Stimulated activated CD8-positive, alpha-beta memory T cell treated with anti-CD3 and anti-CD28 coated beads, Interleukin-7, amount 100 ng/mL, for 4 hours (primary cell): Measurements from ENCODE around the gene SIT1.

Experiments
- DNase-seq, 2 donors: peaks; one replicate each; pipeline ENCODE4 v3.0.0-alpha.2; 2020; ENCODE audit warnings: low read depth in 2 of 2

The SIT1 gene

DNA sequence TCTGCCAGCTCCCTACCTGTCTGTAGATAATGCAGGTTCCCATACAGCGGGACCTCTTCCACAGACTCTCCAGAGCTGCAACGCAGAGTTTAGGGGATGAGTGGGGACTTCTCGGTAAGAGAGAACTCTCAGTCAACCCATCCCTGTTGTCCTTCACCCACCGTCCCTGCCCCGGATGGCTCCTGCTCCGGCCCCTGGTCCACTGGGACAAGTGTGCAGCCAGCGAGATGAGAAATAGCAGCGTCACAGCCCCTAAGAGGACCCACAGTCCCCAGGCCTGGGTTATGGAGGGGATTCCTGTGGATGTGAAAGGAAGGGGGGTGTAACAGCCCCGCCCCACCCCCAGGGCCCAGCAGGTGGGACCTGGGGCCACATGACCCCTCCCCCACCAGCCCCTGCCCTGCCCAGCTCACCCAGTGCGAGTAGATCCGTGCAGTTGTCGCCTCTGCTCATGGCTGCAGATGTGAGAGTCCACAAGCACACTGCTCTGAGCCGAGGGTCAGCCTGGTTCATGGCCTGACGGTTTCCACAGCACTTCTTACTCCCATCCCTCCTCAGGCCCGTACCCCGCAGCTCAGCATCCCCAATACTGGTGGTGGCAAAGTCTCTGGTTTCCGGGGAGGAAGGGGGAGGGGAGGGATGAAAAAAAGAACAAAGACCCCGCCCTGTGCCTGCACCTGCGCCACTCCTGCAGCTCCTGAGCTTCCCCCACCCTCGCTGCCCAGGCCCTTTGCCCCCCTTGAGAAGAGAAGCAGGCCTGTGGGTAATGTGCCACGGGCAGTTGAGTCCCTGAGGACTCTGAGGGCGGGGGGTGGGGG, at the start of gene SIT1:
Gene SIT1 (minus strand): TSS at position 591 of the 818 bp plus-strand sequence. CDS start 78 bp downstream, at position 513.
- no peak for DNase-seq

DNA sequence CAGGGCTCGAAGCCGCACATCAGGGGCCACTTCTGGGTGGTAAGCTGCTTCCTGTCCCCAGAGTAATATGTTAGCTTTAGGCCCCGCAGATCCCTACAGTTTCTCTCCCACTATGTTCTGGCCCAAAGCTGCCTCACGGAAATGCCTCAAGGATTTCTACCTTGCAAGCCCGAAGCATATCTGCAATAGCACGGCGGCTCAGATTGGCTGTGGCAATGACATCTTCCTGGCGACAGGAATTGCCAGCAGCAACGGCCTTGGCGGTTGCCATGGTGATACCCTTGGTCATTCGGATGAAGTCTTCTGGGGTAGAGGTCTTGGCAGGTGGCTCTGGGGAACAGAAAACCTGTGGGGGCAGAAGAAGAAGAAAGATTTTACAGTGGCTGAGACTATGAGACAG, 49.3 kb upstream of the SIT1 start:
- DNase-seq = no peak

GRCh38 chr9:35698231-35698630, 47.5 kb upstream of the SIT1 start:
- DNase-seq = no peak

DNA sequence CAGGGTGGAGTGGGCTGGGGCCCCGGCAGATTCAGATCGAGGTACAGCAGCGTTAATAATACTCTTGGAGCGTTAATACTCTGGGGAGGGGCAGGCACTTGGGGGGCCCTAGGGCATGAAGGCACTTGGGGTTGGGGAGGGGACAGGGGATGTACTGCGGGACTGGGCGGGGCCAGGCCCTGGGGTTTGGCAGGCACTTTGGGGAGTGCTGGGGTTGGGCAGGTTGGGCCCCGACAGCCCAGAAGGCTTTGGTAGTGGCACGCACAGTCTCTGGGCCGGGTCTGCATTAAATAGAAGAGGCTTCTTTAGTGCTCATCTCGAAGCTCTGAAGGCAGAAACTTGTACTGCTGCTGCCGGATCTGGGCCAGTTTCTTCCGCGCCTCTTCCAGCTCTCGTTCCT, 46.8 kb upstream of the SIT1 start:
- no peak for DNase-seq

GRCh38 chr9:35696520-35697215, 45.9 kb upstream of the SIT1 start:
- DNase-seq = peak; percentile 19 to 33

DNA sequence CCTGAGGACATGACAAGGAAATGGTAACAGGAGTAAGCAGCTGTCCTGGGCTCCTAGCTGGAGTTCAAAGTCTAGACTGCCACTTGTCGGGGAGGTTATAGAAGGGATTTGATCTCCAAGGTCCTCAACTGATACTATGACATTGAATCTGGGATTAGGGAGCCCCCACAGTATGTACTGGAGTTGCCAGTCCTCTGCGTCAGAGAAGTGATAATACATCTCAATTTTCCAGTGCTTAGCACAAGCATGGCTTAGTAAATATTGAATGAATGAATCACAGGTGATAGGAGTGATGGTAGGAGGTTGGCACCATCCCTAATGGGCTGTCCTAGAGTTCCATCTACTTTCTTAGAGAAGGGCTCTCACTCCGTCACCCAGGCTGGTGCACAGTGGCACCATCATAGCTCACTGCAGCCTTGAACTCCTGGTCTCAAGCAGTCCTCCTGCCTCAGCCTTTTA, 45.2 kb upstream of the SIT1 start:
- no peak for DNase-seq

GRCh38 chr9:35691757-35692301, 41.1 kb upstream of the SIT1 start:
- DNase-seq = no peak

- DNase-seq = no peak
Measured at GRCh38 chr9:35691334-35691650, 40.6 kb upstream of the SIT1 start.

- peak in 1 of 2 donors; percentile 17 for DNase-seq
Measured at GRCh38 chr9:35690614-35691333, 40.0 kb upstream of the SIT1 start.

DNA sequence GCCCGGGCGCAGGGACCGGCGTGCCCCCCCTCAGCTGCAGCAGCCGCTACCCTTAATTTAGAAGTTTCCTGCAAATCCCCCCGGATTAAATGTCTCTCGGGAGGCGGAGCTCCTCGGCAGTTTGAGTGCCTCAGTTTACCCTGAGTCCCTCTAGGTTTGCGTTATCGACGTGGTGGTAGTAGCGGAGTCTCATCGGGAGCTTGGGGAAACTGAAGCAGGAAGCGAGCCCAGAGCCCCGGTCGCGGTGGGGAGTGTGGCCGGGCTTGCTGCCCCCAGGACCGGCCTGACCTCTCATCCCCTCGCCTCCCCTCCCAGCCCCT, 39.5 kb upstream of the SIT1 start:
- DNase-seq = no peak

DNA sequence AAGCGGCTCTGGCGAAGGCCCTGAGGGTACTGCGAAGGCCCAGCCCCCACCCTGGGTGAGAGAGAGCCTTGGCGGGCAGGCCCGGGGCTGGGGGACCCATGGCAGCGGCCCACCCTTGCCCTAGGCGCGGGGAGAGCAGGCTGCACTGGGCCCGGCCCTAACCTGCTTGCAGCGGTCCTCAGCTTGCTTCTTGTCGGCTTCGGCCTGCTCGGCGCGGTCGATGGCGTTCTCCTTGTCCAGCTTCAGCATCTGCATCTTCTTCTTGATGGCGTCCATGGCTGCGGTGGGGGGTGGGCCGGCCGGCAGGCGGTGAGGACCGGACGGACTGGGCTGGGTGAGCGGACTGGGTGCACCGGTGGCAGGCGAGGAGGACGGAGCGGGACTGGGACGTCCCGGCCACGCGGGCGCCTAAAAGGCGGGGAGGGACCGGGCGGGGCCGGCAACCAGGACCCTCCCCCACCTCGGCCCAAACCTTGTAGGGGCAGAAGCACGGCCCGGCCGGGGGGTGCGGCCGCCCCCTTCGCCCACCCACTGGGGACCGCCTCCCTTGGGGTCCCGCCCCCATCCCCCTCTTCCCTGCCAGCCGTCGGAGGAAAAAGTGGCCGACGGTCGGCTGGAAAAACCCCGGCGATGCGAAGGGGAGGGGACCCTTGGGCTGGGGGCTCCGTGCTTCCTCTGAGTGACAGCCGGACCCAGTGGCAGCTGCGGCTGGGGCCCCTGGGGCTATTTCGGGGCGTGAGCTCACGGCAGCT, 39.0 kb upstream of the SIT1 start, which contains the start of gene TPM2:
Gene TPM2 (minus strand): TSS at position 384 of the 752 bp plus-strand sequence. CDS start 108 bp downstream, at position 276.
- DNase-seq = no peak

DNA sequence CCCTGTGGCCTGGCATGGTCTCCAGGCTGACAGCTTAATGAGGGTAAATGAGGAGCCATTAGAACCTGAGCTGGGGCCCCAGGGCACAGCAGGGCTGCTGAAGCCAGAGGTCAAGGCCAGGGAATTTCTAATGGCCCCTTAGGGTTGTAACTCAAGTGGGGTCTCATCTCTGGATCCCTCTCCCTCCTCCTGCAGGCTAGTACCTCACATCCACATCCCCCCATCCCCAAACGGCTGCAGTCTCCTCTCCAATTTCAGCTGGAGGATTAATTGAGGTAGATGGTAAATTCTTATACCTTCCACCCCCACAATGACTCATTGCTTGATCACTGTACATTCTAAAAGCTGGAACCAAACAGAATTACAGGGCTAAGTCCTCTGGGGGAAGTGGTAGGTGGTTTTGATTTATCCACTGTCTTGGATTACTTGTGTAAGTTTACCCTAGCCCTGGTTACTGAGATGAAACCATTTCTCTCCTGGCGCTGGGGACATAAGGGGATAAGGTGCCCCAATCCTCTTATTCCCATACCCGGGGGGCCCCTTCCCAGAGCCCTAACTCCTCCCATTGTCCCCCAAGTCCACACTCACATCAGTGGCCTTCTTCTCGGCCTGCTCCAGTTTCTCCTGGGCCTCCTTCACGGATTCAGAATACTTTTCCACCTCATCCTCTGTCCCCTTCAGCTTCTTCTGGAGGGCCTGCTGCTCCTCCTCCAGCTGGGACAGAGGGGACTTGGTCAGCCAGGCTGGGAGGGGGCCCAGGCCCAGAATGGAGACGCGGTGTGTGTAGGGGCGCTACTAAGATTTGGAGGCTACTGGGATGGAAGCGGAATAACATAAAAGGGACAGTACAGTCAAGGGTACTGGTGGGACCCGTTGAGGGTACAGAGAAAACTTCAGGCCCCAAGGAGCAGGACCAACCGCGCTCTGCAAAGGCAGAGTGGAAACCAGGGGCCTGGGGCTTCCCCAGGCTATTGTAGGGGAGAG, 38.1 kb upstream of the SIT1 start:
- no peak for DNase-seq

DNA sequence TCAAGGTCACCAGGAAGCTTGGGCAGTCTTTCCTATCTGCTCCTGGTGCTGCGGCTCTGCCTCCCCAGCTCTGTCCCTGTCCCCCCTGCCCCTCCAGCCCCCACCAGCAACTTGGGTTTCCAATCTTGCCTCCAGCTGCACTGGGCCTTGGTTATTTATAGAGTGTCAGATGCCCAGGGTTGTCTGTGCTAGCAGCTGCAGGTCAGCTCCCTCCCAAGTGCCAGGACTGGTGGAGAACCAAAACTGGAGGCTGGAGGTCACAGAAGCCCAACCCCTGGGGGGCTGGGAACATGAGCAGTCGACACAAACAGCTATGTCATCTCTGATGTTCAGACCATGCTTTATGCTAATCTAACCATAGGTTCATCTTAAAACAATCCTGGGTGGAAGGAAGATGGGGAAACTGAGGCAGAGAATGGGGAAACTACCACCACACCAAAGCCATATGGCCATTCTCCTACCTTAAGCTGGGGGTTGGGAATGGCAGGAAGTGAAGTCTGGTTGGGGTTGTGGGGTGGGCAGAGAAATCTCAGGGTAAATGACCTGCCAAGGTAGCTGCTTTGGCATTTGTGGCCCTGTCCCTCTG, 37.3 kb upstream of the SIT1 start:
- DNase-seq = no peak

DNA sequence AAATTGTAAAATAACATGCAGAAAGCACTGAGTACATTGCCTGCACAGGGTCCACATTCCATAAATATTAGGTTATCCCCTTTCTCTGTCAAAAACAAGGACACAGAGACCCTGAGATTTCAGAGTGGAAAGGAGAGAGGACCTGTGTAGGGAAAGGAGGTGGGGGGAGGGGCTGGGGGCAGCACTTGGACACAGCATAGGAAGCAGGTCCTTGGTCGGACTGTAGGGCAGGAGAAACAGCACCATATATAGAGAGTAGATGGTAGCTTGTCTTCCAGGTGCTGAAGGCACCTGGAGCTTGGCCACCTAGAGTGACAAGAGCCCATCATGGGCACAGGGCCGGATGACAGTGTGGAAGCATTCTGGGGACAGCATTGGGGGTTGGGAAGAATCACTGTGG, 36.6 kb upstream of the SIT1 start:
- DNase-seq = no peak

DNA sequence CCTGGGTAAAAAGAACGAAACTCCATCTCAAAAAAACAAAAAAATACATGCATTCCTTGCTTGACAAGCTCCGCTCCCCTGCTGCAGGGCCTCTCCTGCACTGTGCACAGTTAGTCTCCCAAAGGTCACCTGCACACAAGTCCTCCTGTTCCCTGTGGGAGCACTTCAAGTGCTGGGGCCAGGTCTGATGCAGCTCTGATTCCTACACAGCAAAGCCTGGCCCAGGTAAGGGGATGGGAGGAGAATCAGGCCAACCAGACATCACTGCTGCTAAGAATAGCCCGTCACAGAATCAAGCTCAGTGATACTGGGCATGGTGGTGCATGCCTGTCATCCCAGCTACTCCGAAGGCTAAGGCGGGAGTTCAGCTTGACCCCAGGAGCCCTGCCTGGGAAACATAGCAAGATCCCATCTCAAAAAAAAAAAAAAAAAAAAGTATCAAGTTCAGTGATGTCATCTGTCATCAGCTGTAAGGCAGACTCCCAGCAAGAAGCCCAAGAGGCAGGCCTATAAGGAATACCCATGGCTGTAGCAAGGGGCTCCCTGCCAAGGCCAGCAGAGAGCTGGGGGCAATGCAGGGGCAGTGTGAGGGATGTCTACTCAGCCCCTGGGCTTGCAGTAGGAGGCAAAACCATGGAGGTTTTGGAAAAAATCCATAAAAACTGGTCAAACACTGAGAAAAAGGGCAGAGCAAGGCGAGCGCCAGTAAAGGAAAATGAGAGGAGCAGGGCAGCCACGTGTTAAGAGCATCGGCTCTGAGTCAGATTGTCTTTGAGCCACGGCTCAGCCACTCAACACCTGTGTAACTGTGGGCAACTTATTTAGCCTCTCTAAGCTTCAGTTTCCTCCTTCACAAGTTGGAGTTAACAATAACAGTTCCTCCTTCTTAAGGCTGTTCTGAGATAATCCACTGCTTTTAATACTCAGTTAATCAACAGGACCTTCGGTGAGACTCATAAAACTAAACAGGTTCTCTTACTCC, 35.8 kb upstream of the SIT1 start:
- no peak for DNase-seq

DNA sequence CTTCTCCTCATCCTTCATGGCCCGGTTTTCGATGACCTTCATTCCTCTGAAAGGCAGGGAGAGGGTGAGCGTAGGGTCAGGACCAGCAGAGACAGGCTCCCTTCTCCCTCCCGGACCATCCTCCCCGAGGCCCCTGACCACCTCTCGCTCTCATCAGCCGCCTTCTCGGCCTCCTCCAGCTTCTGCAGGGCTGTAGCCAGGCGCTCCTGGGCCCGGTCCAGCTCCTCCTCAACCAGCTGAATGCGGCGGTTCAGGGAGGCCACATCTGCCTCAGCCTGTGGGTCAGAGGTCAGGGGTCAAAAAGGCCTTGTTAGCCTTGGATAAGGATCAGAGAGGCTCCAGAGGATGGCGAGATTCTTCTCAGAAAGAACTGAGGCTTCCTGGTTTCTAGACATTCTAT, 34.8 kb upstream of the SIT1 start:
- DNase-seq = no peak

DNA sequence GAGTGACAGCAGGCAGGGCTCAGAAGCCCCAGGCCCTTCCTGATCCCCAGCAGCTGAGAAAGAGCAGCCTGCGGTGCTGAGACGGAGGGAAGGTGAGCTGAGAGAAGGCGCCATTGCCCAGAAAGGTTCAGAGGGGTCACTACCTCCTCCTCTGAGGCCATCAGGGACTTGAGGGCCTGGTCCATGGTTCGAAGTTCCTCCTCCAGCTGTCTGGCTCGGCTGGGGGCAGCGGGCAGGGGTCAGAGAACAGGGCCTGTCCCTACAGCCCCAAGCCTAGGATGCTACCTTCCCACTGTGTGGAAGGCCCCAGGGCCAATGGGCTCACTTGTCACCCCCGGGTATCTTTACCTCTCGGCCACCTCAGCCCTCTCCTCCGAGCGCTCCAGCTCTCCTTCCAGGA, 34.2 kb upstream of the SIT1 start:
- no peak for DNase-seq

GRCh38 chr9:35683323-35683722, 32.6 kb upstream of the SIT1 start:
- no peak for DNase-seq
